Activated gamma-delta T cell (primary cell): ENCODE measurements around the gene CFI.
"Not testable (repeated sequence)": the region's sequence is repeated elsewhere in the genome, so short reads cannot be mapped to it uniquely, and the experiment has no call there.

Experiments
- DNase-seq: peaks from one replicate; lab custom pipeline; 2025; lab: John Stamatoyannopoulos, UW

CFI gene

DNA sequence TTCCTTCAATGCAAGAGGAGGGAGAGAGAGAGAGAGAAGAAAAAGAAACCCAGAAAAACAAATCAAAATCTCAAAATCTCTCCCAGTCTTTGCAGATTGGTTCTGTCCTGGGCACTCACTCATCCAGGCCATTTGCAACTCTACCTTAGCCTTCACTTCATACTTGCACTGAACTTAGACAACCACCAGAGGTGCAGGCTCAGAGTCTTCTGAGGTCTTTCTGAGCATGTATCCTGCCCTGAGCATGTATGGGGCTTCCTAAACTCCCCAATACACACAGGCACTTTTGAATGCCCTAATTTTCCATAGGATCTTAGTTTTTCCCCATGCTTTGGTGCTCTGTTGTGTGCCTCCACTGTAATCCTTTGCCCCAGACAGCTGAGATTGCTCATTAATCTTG is 2.9 kb downstream of the CFI start:
- DNase-seq, result no peak

DNA sequence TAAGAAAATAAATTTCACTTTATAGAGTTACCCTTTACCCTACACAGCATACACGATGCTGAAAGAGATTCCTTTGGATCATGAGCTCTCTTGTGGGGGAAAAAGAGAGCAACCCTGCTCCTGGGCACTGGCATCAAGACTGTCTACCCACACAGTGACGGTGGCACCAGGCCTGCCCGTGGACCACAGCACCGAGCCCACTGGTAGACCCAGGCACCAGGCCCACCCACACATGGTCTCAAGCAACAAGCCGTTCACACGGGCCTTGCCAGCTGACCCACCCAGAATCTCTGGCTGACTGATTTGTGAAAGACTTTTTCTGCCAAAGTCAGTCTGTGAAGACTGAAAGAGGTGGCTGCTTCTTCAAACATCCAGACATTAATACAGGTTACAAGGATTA is 6.7 kb downstream of the CFI start:
- DNase-seq, result no peak

DNA sequence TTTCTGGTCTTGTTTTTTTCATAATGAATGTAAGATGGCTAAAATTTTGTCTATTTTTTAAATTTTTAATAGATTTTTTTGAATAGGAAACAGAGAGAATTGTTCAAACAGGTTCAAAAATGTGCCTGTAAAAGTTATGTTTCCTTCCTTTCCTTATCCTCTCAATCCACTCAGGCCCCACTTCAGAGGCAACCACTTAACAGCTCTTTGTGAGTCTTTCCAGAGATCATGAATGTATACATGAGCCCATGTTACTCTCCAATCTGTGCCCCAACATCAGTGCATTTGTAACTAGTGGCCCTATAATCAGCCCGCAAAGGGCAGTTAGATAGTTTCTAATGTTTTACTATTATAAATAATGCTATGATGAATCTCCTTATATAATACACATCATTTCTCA is 14.0 kb downstream of the CFI start:
- DNase-seq, result no peak

DNA sequence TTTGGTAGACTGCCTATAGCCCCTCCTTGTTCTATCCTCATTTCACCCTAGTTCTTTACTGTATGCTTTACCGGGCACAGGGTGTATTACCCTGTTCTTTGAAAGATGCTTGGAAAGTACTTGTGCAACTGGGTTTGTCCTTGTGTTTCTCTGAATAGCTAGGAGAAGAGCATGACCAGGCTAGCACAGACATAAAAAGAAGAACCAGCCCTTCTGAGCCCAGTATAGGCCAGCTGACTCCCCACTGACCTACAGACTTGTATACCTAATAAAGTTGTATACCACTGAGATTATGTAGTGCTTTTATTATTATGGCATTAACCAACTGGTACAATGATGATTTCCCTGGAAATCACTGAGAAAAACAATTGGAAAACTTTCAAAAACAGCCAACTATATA is 15.0 kb downstream of the CFI start:
- DNase-seq, result no peak

DNA sequence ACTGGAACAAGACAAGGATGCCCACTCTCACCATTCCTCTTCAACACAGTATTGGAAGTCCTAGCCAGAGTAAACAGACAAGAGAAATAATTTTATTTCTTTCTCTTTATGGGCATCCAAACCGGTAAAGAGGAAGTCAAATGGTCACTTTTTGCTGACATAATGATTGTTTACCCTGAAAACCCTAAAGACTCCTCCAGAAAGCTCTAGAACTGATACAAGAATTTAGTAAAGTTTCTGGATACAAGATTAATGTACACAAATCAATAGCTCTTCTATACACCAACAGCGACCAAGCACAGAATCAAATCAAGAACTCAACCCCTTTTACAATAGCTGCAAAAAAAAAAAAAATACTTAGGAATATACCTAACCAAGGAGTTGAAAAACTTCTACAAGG is 19.7 kb downstream of the CFI start:
- not testable (repeated sequence) for DNase-seq

DNA sequence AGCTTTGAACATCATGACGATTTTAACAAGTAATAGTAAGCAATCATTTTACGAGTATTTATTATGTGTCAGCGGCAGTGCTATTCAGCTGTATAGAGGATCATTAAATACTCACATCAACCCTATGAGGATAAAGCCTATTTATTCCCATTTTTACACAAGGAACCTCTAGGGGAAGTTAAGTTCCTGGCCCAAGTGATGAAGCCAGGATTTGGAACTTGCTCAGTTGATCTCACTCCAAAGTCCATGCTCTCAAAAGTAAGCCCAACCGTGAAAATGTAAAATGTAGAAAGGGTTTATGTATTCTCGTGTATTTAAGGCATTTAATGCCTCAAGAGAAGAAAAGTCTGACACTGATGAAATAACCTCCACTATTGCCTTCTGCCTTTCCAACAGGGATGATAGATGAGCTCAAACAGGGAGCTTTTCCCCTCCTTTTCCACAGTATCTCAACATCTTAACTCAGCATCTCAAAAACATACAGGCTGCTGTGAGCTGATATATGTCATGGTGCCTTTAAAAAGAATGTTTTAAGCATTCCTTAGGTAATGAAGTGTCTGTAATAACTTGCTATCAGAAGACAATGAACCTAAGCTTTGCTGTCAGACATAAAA is 36.9 kb downstream of the CFI start:
- no peak for DNase-seq

DNA sequence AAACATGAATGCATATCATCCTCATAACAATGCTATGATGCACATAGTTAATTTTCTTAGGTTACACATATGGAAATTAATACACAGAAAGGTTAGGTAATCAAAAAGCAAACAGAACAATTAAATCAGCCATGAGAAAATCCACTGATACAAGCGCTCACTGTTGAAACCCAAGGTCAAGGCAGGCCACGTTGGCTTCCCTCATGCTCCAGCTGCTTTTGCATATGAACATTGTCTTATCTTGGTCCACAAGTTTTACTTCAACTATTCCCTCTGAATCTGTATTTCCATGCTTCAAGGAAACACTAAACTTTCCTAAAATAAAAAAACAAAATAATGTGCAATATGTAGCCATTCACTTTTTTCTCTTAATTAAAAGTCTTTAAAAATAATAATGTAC is 37.4 kb downstream of the CFI start:
- no peak for DNase-seq

DNA sequence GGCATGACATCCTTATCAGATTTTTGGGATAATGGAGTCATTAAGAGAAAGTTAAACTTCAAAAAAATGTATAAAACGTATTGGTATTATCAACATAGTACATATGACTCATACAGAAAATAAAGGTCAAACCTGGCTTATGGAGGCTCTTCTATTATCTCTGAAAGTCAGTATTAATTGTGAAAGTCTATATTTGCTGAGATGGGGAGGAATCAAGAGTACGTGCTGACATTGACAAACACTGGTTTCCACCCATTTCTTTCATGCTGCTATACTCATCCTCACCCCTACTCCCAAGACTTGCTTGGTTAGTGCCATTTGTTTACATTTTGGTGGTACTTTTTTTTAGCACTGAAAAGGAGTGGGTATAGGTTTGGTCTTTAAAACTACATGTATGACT is 41.1 kb downstream of the CFI start:
- no peak for DNase-seq

DNA sequence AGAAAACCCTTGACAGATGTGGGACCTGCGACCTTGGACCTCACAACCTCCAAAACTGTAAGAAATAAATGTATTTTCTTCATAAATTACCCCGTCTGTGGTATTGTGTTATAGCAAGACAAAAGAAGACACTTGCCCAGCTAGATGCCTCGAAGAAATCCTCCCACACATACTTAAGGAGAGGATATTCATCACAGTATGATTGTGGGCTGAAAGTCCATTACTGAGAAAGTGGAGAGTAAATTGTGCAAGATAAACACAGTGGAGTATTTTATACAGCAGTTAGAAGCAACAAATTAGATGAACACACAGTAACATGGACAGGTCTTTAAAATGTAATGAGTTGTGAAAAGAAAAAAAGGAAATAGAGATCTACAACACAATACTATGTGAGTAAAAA is 46.1 kb downstream of the CFI start:
- no peak for DNase-seq

DNA sequence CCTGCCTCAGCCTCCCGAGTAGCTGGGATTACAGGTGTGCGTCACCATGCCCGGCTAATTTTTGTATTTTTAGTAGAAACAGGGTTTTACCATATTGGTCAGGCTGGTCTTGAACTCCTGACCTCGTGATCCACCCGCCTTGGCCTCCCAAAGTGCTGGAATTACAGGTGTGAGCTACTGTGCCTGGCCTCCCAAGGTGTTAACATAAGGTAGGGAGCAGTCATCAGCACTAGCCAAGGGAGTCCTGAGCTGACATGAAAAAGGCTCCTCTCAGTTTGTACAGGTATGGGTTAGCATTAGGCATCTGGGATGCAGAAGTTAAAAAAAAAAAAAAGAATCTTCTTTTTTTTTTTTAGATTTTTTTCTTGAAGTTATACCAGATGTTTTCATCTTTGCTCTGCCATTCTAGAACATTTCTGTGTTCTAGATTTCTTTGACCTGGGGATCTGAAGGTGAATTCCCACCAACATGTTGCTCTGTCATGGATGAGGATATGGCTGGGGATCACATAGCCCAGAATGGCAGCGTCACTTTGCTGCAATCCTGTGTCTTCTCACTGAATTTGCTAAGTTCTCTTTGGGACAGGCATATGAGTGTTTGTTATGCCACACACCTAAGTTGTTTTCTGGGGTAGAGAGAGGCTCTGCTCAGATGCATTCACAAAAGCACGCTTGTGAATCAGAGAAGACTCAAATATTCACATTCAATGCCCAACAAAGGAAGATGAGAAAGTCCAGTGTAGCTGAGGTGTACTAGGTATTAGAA is 47.5 kb downstream of the CFI start:
- no peak for DNase-seq

DNA sequence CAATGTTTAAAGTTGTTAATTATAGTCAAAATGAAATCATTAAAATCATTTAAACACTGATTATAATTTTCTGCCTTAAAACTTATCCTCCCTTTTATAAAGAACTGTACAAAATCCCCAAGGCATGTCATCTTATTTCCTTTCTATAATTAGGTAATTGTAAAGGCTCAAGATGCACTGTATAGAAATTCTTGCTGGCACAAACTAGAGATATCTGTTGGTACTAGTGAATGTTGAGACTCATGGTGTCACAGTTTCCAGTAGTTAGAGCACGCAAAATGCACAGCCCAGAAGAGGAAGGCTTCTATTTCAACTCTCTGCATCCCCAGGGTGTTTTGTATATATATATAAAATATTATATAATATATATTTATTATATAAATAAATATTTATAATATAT is 49.3 kb downstream of the CFI start:
- DNase-seq, result no peak

DNA sequence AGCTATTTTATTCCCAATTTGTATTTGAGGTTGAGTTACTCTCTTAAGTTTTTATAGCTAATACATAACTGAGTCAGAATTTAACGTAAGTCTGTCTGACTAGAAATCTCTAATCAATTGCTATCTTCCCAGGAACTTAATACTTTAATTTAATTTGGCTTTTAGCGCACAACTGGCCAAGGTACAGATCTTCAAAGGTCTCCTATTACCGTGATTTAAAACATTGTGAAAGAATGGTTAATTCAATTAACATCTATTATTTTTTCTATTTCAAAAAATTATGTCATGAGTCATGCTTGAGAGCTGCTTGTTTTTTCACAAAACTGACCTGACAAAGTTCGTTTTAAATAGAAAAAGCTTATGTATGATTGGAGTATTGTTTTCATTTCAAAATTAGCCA is 49.9 kb downstream of the CFI start:
- no peak for DNase-seq

DNA sequence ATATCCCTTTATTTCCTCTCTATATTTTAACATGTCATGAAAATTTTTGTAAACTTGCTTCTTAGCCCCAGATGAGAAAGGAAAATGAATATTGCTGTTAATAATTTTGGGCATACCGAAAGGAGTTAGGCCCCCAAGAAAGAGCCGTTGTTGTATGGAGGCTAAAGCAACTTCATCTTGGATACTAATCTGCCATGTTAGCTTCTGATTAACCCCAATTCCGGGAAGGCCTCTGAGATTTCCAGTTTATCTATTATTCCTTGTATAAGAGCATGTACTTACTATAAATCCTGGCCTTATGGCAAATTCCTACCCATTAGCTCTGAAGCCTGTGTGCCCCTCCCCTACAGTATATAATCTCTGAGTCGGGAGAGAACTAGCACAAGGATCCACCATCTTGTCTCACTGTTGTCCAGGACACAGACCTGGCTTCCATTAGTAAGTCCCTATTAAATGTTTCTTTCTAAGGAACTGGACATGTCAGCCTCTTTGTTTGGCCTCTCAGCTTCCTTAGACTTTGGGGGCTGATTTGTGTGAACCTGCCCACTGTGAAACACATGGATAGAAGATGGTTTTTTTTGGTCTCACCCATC is 51.1 kb downstream of the CFI start:
- no peak for DNase-seq

DNA sequence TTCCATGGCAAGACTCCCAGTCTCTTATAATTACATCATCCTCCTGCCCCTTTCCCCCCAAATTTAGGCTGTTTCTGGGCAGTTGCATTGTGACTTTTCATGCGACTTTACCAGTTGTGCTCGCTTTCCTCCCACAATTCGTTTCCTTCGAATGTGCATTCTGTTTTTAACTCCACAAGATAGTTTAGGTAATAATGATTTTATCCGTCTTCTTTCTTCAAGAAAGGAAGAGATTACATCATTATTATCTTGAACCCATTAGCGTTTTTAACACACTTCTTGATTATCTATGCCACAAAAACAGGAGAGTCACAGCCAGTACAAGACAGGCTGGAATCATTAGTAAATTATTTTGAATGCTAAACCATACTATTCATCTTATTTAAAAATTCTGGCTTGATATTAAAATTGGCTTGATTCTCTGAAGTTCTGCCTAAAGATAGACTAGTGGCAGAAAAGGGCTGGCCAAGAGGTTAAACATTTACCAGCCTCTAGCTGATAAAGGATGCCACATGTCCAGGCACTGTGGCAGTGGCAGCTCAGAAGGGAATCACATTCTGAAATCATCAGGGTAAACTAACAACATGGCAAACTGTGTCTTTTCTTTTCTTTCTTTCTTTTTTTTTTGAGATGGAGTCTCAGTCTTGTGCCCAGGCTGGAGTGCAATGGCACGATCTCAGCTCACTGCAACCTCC is 52.3 kb downstream of the CFI start:
- DNase-seq, result no peak

DNA sequence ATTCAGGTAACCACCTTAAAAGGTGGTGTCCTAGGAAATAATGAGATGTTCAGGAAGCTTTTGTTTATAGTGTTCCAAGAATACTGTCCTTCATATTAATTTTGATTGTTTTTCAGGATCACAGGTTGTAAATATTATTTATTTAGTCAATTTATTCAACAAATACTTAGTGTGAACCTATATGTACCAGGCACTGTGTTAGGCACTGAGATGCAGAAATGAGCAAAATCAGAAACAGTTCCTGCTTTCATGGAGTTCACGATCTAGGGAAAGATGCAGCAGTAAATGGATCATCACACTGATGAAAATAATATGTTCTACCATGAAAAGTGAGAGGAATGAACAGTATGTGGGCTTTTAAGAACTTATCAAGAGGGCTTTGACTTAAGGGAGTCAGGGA is 53.7 kb downstream of the CFI start:
- DNase-seq, result no peak

DNA sequence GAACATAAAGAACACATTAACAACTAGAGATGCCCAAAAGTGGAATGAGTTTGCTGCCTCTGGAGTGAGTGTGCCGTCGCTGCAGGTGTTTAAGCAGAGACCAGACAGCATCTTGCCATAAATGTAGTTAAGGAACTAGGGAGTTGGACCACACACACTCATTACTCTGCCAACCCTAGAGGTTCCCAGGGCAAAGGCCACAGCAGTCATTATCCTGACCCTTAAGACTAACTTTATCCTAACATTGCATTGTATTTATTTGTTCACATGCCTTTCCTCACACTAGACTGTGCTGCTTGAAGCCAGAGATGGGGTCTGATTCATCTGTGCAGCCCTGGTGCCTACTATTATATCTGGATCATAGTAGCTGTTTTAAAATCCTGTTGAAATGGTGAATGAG is 55.1 kb downstream of the CFI start:
- no peak for DNase-seq

DNA sequence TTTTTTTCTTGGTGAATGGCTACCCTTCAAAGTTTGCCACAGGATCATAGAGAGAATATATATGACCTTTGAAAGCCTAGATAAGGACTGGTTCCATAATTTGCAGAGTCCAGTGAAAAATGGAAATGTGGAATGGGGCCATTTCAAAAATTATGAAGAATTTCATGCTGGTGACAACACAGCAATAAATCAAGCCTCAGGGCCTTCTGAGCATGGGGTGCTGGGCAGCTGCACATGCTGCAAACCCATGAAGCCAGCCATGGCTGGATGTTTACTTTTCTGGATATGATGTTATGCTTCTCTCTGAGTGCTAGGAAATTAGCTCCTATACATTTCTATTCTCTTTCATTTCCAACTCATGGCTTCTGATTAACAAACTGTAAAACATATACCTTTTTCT is 56.0 kb downstream of the CFI start:
- DNase-seq, result no peak

DNA sequence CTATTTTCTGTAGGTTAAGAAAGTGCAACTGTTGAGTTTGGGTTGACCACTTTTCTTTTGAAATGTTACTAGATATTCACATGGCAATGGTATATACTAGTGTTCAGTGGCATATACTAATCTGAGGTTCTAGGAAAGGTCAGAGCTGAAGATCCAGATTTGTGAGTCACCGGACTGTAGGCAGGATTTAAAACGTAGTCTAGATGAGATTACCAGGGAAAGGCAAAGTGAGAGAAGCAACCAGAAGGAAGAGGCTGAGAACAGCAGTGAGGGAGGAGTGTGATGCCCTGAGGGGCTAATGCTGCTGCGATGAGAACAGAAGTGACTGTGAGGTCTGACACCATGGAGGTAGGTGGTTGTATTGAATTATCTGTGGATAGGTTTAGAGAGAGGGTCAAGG is 62.3 kb downstream of the CFI start:
- DNase-seq, result no peak

DNA sequence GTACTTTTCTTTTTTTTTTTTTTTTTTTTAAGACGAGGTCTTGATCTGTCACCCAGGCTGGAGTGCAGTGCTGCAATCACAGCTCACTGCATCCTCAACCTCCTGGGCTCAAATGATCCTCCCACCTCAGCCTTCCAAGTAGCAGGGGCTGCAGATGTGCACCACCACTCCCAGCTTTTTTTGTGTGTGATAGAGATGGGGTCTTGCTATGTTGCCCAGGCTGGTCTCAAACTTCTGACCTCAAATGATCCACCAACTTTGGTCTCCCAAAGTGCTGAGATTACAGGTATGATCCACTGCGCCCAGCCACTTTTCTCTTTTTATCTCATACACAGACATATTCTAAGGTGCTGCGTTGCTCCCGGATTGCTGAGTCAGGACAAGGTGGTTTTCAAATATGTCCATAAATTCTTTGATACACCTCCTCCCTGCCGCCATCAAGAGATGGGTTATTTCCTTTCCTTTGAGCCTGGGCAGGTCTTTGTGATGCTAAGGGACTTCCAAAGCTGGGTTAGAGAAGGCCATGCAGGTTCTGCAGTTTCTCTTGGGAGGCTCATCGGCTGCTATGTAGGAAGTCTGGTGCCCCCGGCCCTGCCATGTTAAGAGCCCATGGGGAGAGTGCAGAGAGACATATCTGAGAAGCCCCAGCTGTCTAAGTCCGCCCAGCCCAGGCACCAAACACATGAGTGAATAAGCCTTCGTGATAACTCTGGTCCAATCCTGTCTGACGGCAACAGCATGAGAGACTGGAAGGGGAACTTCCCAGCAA is 63.5 kb downstream of the CFI start:
- no peak for DNase-seq

DNA sequence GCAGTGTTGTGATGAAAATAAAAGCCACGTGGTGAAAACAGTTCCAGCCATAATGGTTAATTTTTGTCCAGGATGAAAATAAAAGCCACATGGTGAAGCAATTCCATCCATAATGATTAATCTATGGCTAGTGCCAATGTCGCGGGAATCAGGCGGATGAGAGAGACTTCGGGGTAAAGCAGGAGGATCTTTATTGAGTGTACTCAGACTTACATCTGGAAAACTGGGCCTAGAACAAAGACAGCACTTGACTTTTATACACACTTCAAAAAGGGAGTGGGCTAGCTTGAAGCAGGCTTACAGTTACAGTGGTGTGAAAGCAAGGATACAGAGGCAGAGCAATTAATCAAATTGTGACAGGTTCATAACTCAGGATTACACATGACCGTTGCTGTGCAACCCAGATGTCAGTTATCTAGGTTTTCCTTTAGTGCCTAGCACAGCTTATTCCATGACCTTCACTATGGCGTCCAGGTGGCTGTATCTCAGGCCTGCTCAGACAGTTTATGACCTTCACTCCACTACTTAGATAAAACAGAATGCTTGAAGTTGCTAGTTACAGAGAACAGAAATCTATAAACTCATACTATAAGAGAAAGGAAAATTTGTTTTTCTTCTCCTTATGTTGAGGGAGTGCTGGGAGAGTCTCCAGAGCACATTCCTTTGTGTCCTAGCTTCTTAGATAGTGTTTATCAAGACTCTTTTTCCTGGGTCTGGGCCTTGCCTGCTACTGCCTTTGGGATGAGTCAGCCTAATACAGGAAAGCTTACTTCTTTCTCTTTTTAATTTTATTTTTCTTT is 66.0 kb downstream of the CFI start:
- DNase-seq, result no peak

DNA sequence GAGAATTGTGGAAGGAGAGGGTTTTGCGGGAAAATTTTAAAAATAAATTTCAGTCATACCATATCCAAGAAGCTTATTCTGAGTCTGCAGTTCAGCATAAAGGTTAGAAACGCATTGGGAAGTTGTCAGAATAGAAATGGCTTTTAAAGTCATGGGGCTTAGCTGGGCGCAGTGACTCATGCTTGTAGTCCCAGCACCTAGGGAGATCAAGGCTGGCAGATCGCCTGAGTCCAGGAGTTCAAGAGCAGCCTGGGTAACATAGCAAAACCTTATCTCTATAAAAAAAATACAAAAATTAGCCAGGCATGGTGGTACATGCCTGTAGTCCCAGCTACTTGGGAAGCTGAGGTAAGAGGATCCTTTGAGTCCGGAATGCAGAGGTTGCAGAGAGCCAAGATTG is 68.1 kb downstream of the CFI start:
- no peak for DNase-seq
